Fibroblast of skin of left quadriceps (primary cell): Measurements from ENCODE around the gene SLC25A20.
A peak's percentile ranks its signal among the peaks of the same experiment; 100 is the strongest.
"Not testable (repeated sequence)": the region's sequence is repeated elsewhere in the genome, so short reads cannot be mapped to it uniquely, and the experiment has no call there.

Source experiments
- DNase-seq, 2 experiments: peaks; one replicate each; pipeline ENCODE4 v3.0.0-alpha.2; 2013; ENCODE audit warnings: low read depth in 2 of 2

SLC25A20 gene

GRCh38 chr3:48898383-48899234 is at the start of gene SLC25A20:
Gene SLC25A20, minus strand, starts transcription at chr3:48898882. Its CDS starts 88 bp downstream, at chr3:48898794.
- peak; percentile 49 to 53 for DNase-seq

- DNase-seq = no peak
Measured at GRCh38 chr3:48945891-48946549, 47.3 kb upstream of the SLC25A20 start.

- DNase-seq = no peak
Measured at GRCh38 chr3:48945432-48945831, 46.8 kb upstream of the SLC25A20 start.

- no peak for DNase-seq
Measured at GRCh38 chr3:48938689-48939088, 40.0 kb upstream of the SLC25A20 start.

- DNase-seq = no peak
Measured at GRCh38 chr3:48938156-48938555, 39.5 kb upstream of the SLC25A20 start.

GRCh38 chr3:48935530-48935929 is 36.8 kb upstream of the SLC25A20 start:
- DNase-seq = no peak

- DNase-seq = no peak
Measured at GRCh38 chr3:48934333-48934991, 35.8 kb upstream of the SLC25A20 start.

- no peak for DNase-seq
Measured at GRCh38 chr3:48931944-48932580, 33.4 kb upstream of the SLC25A20 start.

GRCh38 chr3:48930590-48930989 is 31.9 kb upstream of the SLC25A20 start:
- DNase-seq = peak; percentile 40 to 46

GRCh38 chr3:48929358-48930035 is 30.8 kb upstream of the SLC25A20 start:
- DNase-seq = no peak

GRCh38 chr3:48928679-48929078 is 30.0 kb upstream of the SLC25A20 start:
- no peak for DNase-seq

GRCh38 chr3:48927928-48928327 is 29.2 kb upstream of the SLC25A20 start:
- DNase-seq = no peak

- no peak for DNase-seq
Measured at GRCh38 chr3:48926425-48927392, 28.0 kb upstream of the SLC25A20 start.

- DNase-seq = no peak
Measured at GRCh38 chr3:48919215-48920138, 20.8 kb upstream of the SLC25A20 start.

- DNase-seq = peak; percentile 64 to 69
Measured at GRCh38 chr3:48918388-48919214, 19.9 kb upstream of the SLC25A20 start, which contains the start of gene ARIH2. Gene ARIH2, plus strand, starts transcription at chr3:48918842. Its CDS starts 8,717 bp downstream, at chr3:48927559.

- DNase-seq = no peak
Measured at GRCh38 chr3:48915296-48915695, 16.6 kb upstream of the SLC25A20 start.

GRCh38 chr3:48907026-48907425 is 8.3 kb upstream of the SLC25A20 start:
- DNase-seq = not testable (repeated sequence)

- DNase-seq = no peak
Measured at GRCh38 chr3:48899273-48899672, 591 bp upstream of the SLC25A20 start.
